WI38 (cell line): ENCODE data around the gene COL23A1.
"Not testable (repeated sequence)": the region's sequence is repeated elsewhere in the genome, so short reads cannot be mapped to it uniquely, and the experiment has no call there.

Experiments used
- H3K4me3 ChIP-seq: 2 replicates; pipeline ENCODE4 v1.5.1; 2011; ENCODE audit warnings: low read depth, mild to moderate bottlenecking, control low read depth, low read length
- TF ChIP-seq, protein P1 (sequence below): IDR thresholded peaks from 2 replicates; pipeline ENCODE4 v1.5.1; 2012; ENCODE audit warnings: low read depth, mild to moderate bottlenecking, control low read depth, low read length

The COL23A1 gene

GRCh38 chr5:178372142-178372571, 218.0 kb downstream of the COL23A1 start:
- TF ChIP-seq, protein P1, sequence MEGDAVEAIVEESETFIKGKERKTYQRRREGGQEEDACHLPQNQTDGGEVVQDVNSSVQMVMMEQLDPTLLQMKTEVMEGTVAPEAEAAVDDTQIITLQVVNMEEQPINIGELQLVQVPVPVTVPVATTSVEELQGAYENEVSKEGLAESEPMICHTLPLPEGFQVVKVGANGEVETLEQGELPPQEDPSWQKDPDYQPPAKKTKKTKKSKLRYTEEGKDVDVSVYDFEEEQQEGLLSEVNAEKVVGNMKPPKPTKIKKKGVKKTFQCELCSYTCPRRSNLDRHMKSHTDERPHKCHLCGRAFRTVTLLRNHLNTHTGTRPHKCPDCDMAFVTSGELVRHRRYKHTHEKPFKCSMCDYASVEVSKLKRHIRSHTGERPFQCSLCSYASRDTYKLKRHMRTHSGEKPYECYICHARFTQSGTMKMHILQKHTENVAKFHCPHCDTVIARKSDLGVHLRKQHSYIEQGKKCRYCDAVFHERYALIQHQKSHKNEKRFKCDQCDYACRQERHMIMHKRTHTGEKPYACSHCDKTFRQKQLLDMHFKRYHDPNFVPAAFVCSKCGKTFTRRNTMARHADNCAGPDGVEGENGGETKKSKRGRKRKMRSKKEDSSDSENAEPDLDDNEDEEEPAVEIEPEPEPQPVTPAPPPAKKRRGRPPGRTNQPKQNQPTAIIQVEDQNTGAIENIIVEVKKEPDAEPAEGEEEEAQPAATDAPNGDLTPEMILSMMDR = no peak
- H3K4me3 ChIP-seq = no peak overlapping the region

GRCh38 chr5:178371362-178372111, 218.7 kb downstream of the COL23A1 start:
- no peak overlapping the region for H3K4me3 ChIP-seq
- TF ChIP-seq, protein P1 = no peak

DNA sequence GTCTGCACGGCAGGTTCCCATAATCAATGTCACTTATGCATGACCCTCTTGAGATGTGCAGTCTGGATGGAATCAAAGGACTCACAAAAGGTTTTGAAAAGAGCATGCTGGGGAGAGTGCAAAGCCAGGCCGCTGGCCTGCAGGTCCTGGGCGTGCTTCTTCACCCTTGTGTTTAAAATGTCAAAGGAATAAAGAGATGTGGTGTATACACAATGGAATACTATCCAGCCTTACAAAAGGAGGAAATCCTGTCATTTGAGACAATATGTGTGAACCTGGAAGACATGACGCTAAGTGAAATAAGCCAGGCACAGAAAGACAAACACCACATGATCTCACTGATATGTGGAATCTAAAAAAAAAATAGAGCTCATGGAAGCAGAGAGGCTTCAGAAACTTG, 220.1 kb downstream of the COL23A1 start:
- TF ChIP-seq, protein P1 = no peak
- H3K4me3 ChIP-seq = no peak overlapping the region

DNA sequence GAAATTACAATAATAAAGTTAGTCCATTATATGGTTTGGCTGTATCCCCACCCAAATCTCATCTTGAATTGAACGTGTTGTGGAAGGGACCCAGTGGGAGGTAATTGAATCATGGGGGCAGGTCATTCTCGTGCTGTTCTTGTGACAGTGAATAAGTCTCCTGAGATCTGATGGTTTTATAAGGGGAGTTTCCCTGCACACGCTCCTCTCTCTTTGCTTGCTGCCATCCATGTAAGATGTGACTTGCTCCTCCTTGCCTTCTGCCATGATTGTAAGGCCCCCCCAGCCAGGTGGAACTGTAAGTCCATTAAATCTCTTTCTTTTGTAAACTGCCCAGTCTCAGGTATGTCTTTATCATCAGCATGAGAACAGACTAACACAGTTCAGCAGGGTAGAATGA, 220.7 kb downstream of the COL23A1 start:
- not testable (repeated sequence) for H3K4me3 ChIP-seq

DNA sequence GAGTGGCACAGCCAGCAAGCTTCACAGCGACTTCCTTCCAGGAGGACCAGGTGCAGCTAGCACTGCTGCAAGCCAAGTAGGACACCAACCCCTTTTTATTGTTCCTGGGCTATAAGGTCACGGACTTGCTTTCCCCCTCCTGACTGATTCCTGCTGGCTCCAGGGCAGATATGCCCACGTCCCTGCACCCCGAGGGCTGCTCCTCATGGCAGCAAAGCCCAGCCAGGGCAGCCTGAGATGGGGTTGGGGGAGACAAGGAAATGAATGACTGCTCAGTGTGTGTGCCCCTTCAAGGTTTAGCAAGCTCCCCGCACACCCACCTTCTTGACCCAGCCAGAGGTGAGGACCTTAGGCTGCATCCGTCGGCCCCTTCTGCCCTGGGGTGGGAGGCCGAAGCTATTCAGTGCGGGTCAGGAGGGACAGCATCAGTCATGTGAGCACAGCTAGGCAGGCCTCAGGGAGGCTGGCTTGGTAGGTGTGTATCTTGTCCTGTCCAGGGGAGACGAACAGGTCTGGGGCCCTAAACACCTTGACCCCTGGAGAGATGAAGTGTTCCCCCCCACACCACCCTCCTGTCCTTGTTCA, 221.4 kb downstream of the COL23A1 start:
- no peak overlapping the region for H3K4me3 ChIP-seq
- TF ChIP-seq, protein P1 = no peak

DNA sequence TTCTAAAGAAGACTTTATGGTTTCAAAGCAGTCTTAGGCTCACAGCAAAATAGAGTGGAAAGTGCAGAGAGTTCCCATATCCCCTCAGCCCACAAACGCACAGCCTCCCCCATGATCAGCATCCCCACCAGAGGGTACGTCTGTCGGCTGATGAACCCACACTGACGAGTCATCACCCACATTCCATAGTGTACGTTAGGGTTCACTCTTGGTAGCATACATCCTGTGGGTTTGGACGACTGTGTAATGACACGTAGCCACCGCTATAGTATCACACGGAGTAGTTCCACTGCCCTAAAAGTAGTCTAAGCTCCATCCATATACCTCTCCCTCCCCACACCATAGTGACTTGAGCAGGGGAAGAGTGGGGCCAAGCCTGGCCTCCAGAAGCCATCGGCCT, 221.9 kb downstream of the COL23A1 start:
- no peak overlapping the region for H3K4me3 ChIP-seq
- TF ChIP-seq, protein P1 = no peak

DNA sequence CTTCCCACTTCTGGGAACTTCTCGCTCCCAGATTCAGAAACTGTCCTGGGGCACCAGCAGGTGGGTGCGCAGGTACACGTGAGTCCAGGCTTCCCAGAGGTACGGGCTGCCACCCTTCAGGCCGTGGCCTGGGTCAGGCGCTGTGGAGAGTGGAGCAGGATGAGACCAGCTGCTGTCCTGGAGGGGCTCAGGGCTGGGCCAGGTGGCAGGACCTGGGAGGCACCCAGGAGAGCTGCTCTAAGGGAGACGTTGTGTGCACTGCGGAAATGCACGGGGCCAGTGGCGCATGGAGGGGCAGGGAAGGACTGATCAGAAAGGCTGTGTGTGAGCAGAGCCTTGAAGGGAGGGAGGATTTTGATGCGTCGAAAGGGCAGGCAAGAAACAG, 222.5 kb downstream of the COL23A1 start:
- no peak overlapping the region for H3K4me3 ChIP-seq
- TF ChIP-seq, protein P1 = no peak
